Activated gamma-delta T cell (primary cell): ENCODE data around the gene CELSR2.
"Not testable (repeated sequence)": the region's sequence is repeated elsewhere in the genome, so short reads cannot be mapped to it uniquely, and the experiment has no call there.

Experiments used
- DNase-seq: peaks from one replicate; lab custom pipeline; 2025; lab: John Stamatoyannopoulos, UW
- total RNA-seq, 2 donors: gene quantifications; one replicate each; lab custom pipeline; 2026; lab: John Stamatoyannopoulos, UW

The CELSR2 gene, protein sequence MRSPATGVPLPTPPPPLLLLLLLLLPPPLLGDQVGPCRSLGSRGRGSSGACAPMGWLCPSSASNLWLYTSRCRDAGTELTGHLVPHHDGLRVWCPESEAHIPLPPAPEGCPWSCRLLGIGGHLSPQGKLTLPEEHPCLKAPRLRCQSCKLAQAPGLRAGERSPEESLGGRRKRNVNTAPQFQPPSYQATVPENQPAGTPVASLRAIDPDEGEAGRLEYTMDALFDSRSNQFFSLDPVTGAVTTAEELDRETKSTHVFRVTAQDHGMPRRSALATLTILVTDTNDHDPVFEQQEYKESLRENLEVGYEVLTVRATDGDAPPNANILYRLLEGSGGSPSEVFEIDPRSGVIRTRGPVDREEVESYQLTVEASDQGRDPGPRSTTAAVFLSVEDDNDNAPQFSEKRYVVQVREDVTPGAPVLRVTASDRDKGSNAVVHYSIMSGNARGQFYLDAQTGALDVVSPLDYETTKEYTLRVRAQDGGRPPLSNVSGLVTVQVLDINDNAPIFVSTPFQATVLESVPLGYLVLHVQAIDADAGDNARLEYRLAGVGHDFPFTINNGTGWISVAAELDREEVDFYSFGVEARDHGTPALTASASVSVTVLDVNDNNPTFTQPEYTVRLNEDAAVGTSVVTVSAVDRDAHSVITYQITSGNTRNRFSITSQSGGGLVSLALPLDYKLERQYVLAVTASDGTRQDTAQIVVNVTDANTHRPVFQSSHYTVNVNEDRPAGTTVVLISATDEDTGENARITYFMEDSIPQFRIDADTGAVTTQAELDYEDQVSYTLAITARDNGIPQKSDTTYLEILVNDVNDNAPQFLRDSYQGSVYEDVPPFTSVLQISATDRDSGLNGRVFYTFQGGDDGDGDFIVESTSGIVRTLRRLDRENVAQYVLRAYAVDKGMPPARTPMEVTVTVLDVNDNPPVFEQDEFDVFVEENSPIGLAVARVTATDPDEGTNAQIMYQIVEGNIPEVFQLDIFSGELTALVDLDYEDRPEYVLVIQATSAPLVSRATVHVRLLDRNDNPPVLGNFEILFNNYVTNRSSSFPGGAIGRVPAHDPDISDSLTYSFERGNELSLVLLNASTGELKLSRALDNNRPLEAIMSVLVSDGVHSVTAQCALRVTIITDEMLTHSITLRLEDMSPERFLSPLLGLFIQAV (N-terminal part only)
- 12.6 to 19.6 reads per million in 2 donors for total RNA-seq

DNA sequence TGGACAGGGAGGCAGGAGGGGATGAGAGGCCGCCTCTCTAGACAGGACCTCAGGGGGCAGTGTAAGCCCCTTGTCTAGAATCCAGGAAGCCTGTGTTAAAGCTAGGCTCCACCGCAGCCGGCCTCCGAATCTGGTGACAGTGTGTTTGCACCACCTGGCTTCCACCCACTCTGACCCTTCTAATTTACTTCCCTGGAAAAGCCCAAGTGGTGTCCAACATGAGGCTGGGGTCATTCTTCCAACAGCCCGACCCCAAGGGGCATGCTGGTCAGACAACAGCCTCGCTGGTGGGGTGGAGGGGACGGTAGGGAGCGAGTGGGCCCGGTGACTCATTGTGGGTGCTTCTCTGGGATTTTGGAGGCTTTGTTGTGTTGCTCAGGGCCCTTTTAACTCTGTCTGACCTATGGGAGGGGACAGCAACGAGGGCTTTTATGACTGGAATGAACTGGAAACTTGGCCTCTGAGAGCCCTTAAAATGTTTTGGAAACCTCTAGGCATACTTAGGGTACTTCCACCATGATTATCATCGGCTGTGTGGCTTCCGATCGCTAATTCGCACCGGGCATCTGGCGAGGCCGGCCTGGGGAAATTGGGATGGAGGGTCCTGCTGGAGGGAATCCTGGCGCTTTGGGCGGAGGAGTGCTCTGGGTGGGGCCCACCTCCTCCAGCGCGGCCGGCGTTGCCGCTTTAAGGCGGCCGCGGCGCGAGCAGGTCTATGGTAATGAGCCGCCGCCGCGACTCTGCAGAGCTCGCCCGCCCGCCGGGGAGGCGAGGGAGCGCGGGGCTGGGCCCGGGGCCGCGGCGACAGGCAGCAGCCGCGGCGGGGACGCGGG is at the start of gene CELSR2:
Gene CELSR2, plus strand, starts transcription at position 743 of the 833 bp plus-strand sequence. CDS start 541 bp downstream, outside the sequence.
- peak; percentile 56 for DNase-seq

DNA sequence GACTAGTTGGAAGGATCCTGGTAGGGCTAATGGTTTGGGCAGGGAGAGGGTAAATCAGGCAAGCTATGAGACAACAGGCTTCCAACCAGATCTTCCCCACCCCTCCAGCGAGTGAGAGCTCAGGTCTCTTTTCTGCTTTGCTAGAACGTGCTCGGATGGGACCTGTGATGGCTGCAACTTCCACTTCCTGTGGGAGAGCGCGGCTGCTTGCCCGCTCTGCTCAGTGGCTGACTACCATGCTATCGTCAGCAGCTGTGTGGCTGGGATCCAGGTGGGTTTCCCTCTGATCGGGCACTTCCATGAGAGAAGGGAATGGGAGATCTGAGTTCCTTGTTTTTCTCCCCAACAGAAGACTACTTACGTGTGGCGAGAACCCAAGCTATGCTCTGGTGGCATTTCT is 49.6 kb upstream of the CELSR2 start:
- no peak for DNase-seq

DNA sequence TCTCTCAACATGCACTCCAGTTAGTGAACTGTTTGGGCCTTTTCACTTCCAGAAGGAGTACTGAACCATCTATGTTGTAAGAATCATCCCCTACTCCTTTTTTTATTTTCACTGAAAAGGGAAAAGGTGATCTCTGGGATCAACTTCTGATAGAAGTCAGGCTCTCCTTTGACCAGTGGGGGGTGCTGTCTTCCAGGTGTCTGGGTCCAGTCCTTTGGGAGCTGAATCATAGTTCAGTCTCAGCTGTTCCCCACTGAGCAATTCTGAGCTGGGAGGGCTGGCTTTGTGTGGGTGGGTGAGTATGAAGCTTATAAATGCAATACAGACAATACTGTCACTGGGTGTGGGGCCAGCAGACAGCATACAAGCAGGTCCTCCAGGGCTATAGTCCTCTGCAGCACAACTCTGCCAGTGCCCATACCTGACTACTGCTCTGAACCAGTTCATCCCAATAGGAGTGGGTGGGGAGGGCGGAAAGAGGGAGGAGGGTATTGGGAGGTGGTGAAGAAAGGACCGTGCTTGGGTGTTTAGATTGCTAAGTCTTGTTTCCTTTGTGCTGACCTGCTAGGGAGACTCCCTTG is 48.1 kb upstream of the CELSR2 start:
- DNase-seq = no peak

DNA sequence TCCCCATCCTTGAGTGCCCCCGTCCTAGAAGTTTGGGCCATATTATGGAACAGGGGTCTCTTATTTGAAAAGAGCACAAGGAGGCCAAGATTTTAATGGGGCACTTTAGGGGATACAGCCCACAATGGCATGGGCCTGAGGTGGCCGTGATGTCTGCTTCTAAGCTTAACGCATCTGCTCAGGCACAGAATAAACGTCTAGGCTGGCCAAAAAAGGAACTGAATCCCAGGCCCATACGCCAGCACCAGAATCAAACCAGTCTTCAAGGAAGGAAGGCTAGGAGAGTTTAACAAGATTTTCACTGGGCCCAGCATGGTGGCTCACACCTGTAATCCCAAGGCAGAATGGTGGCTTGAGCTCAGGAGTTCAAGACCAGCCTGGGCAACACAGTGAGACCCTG is 44.9 kb upstream of the CELSR2 start:
- DNase-seq = no peak

DNA sequence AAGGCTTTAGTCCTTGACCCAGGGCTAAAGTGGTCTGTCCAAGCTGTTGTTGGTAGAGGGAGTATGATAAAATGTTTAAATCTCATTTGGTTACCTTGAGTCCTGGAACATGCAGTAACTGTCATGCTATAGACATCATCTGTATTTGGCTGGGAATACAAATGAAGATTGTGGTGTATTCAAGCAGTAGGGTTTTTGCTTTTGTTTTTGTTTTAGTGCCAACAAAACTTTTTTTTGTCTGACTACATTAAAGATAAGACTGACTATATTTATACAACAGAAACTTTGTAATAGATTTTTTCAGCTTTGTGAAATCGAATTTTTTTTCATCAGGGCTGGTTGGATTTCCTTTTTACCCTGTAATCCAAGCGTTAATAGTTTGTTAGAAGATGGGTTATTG is 43.0 kb upstream of the CELSR2 start:
- DNase-seq = no peak

DNA sequence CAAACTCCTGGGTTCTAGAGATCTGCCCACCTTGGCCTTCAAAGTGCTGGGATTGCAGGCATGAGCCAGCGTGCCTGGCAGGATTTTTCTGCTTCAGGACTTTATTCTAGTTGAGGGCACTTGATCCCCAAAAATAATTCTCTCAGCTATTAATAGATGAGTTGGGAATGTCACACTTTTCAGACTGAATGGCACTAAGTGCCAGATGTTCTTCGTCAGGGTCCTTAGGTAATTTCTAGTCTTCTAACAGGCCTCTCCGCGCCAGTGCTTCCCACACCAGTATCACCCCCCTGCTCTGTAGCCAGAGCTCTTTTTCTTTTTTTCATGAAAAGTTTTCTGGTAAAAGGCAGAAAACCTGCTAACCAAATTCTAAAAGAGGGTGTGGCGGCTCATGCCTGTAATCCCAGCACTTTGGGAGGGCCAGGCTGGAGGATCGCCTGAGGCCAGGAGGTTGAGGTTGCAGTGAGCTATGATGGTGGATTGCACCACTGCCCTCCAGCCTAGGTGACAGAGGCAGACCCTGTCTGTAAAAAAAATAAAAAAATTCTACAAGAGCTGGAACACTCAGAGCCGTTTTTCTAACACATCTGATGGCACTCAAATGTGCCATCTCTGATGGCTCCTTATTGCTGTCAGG is 41.8 kb upstream of the CELSR2 start:
- DNase-seq = no peak

DNA sequence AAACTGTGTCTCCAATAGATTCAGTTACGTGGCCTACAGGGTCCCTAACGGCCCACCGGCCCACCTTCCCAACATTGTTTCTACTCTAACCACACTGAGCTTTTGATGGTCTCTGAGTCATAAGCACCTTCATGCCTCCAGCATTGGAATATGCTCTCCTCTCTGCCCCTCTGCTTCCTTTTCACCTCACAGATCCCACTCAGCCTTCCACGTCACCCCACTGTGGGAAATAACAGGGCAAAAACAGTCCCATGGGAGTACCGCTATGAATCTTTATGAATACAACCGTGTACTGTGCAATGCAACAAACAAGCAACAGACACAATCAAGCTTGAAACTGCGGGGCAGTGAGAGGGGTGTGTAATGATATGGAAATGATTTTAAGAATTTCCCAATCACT is 40.9 kb upstream of the CELSR2 start:
- DNase-seq = no peak

DNA sequence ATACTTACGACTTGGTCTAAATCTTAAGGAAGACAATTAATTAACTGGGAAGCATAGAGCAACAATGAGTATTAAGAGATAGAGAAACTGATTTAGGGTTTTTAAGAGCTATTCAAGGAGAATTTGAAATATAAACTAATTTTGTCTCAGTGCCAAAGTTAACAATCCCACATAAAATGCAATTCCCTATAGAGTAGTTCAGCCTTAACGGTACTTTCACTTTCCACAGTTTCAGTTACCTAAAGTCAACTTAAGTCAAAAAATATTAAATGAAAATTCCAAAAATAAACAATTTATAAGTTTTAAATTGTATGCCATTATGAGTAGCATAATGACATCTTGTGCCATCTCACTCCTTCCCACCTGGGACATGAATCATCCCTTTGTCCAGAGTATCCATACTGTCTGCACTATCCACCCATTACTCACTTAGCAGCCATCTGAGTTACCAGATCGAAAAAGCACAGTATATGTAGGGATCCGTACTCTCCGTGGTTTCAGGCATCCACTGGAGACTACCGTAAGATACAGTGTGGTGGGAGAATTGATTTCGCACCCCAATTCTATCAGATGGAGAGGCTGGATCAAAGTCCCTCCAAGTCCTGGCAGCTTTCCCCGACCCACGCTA is 40.4 kb upstream of the CELSR2 start:
- DNase-seq = no peak

DNA sequence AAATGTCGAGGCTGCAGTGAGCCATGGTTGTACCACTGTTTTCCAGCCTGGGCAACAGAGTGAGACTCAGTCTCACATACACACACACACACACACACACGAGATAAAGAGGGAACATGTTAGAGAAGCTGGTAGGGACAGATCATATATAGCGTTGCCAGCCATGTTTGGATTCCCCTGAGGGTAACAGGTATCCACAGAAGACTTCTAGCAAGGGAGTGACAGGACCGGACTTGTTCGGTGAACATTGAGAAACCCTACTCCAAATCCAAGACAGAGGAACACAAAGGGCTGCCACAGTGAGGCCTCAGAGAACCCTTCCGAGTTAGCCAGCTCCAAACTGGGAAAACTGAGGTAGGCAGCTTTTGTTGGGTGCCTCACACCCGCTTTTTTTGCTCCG is 39.3 kb upstream of the CELSR2 start:
- DNase-seq = no peak

DNA sequence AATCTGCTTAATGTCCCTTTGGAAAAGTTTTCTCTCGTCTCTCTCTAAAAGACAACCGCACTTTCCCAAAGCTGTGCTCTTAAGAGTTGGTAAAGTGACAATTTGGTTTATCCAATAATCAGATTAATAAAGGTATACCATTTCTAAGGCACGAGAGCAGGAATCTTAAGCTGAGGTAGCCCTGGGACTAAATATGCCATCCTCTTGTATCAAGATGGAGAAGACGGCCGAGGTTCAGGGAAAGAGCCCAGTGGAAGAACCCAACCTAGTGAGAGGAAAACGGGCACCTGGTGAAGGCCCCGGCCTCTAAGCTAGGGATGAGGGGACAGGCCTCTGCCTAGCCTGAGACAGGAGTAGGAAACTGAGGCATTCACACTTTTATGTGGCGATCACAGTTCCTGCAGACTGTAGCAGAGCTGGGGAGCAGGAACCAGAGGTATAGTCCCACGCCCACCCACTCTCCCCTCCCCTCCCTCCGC is 36.0 kb upstream of the CELSR2 start:
- no peak for DNase-seq

DNA sequence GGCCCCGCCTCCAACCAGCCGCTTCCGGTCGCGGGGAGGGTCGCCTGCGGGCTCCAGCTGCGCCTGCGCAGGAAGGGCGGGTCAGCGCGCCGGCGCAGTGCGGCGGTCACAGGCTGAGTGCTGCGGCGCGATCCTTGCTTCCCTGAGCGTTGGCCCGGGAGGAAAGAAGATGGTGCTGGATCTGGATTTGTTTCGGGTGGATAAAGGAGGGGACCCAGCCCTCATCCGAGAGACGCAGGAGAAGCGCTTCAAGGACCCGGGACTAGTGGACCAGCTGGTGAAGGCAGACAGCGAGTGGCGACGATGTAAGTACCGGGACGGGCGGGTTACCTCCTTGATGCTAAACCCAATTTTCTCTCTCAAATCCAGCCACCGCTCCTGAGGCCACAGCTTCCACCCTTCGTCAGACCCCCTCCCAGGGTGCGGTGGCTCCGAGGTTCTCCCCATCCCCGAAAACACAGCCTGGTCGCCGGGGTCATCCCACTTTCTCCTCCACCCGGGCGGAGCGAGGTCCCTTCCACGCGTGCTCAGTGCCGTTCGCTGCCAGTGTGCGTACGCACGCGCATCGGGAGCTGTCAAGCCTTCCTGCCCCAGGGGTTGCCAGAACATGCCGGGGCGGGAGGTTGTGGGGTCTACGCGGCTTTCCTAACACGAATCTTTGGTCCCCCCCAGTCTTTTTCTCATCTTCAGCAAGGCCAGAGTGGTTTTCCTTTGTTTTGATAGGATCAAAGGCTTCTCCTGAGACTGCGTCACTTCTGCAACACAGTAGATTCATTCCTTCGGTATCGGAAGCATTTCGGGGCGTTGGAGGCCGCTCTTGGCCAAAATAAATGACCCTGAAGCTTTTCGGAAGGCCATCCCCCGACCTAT is 35.3 kb upstream of the CELSR2 start, which contains the start of gene SARS1:
Gene SARS1, plus strand, starts transcription at position 95 of the 870 bp plus-strand sequence. Its CDS starts 75 bp downstream, at position 170.
- DNase-seq = peak; percentile 73

DNA sequence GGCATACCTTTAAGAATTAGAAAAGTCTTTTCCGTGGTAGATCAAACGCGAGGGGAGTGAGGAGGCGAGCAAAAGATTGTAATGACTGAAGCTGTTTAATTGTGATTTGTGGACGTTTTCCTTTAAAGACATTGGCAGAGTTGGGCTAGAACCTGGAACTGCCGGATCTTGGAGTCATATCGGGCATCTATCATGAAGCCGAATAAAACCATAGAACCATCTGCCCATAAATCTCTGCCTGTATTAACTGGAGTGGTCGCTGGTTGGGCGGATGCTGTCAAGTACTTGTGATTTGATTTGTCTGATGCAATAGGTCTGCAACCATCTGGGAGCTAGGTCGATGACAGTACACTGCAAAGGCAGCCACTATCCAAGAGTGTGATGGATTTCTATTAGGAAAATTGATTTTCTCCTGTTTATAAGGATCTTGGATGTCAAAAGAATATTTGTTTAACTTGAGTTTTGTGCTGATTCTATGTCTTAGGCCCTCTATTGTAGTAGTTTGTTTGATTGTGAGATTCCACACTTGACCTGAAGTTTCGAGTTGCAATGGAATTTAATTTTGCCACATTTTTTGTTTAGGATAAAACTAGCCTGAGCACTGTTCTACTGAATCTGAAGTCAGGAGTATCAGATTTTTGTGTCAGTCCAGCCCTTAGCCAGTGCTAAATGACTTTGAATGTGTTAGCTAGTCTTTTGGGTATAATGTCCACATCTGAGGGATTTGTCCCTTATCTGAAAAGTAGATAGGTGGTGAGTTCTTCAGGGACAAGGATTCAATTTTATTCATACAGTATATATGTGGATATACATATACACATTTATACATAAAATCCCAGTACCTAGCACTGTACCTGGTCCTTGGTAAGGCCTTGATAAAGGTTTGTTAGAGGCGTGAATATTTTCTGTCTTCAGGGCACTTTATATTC is 34.4 kb upstream of the CELSR2 start:
- no peak for DNase-seq

DNA sequence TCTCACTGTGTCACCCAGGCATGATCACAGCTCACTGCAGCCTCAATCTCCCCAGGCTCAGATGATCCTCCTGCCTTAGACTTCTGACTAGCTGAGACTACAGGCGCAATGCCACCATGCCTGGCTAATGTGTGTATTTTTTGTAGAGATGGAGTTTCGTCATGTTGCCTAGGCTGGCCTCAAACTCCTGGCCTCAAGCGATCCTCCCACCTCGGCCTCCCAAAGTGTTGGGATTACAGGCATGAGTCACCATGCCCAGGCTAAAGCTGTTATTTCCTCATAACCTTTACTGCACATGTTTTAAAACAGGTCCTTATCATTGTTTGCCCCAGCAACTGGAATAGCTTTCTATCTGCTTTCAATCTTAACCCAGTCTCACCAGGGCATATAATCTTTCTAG is 32.7 kb upstream of the CELSR2 start:
- DNase-seq = no peak

DNA sequence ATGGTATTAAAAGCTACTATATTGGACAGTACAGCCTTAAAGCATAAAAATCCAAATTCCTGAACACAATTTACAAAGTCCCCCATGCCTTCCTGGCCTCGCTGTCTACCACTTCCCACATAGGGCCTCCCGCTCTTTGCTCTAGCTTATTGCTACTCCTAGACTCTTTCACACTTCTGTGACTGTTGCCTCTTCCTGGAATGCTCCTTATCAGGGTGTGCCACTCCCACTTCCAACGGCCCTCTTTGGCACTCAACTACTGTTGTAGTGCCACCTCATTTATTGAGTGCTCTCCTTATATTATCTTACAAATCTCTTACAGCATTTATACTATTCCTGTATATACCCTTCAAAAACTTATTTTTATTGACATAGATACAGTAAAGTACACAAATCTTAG is 30.8 kb upstream of the CELSR2 start:
- no peak for DNase-seq

DNA sequence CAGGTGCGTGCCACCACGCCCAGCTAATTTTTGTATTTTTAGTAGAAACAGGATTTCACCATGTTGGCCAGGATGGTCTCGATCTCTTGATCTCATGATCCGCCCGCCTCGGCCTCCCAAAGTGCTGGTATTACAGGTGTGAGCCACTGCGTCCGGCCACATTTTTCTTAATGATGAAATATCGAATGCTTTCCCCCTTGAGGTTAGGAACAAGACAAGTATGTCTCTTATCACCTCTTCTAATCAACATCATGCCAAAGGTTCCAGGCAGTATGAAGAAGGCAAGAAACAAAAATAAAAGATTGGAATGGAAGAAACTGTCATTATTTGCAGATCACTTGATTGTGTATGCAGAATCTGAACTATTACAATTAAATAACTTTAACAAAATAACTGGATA is 28.1 kb upstream of the CELSR2 start:
- not testable (repeated sequence) for DNase-seq

DNA sequence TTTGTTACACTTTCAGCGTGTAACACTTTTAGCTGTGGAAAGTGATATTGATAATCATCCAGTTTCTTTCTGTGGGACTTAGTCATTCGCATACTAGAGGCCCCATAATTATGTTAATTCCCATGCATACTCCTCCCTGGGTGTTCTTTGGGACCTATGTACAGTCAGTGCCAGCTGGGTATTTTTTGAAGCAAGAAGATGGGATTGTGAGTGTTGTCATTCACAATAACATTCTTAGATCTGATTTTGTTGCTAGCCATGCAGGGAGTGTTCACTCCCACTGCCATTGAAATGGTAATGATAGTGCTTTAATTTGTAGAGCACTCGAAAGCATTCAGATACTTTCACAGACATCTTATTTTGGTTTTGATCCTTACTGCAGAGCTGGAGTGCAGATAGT is 24.0 kb upstream of the CELSR2 start:
- no peak for DNase-seq

DNA sequence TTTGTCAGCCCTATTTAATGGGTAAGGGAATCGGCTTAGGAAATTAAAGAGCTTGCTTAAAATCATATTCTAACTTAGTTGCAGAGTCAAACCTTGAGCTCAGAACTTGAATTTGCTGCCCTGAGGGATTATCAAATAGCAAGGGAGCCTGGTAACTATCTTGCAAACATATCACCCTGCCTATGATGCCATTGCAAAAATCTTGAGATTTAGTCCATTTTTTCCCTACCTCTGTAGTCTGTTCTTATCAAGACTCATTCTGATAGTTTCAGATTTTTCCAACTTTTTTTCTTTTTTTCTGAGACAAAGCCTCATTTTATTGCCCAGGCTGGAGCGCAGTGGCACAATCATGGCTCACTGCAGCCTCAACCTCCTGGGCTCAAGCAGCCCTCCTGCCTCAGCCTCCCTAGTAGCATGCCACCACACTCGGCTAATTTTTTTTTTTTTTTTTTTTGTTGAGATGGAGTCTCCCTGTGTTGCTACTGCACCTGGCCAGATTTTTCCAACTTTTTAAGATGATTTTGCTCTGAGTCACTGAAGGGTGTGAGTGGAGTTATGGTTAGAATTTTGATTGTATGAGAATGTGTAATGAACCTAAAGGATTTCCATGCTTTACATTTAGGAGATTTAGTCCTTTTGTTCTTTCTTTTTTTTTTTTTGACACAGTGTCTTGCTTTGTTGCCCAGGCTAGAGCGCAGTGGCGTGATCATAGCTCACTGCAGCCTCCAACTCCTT is 23.5 kb upstream of the CELSR2 start:
- DNase-seq = no peak
